Transverse colon (tissue), 4 donors: ENCODE data around the gene PPP2R2C.

Experiments used
- EP300 ChIP-seq: sonication (generic); formaldehyde crosslinking; IDR thresholded peaks from one replicate; pipeline ENCODE4 v1.6.1; 2017; ENCODE audit warnings: antibody characterized with exemption, low read depth
- POLR2A ChIP-seq: fragments of 450-650 bp; IDR thresholded peaks from one replicate; pipeline ENCODE4 v1.6.1; 2016; ENCODE audit warnings: antibody characterized with exemption, mild to moderate bottlenecking, moderate library complexity
- POLR2AphosphoS5 ChIP-seq, 3 donors: sonication (generic); formaldehyde crosslinking; IDR thresholded peaks; one replicate each; pipeline ENCODE4 v1.6.1; 2016; ENCODE audit warnings: antibody characterized with exemption in 3 of 3
- TF ChIP-seq, protein P1 (sequence below), 5 experiments: fragments of 200-600 bp in 3 of 5; fragments of 450-650 bp in 2 of 5; sonication (generic) in 3 of 5; IDR thresholded peaks; 1 replicate in 2 of 5; 2 replicates in 3 of 5; pipeline ENCODE4 v1.5.1; 2016 to 2017; ENCODE audit warnings: antibody characterized with exemption in 5 of 5, inconsistent platforms in 3 of 5, mild to moderate bottlenecking in 2 of 5, moderate library complexity in 1 of 5

DNA sequence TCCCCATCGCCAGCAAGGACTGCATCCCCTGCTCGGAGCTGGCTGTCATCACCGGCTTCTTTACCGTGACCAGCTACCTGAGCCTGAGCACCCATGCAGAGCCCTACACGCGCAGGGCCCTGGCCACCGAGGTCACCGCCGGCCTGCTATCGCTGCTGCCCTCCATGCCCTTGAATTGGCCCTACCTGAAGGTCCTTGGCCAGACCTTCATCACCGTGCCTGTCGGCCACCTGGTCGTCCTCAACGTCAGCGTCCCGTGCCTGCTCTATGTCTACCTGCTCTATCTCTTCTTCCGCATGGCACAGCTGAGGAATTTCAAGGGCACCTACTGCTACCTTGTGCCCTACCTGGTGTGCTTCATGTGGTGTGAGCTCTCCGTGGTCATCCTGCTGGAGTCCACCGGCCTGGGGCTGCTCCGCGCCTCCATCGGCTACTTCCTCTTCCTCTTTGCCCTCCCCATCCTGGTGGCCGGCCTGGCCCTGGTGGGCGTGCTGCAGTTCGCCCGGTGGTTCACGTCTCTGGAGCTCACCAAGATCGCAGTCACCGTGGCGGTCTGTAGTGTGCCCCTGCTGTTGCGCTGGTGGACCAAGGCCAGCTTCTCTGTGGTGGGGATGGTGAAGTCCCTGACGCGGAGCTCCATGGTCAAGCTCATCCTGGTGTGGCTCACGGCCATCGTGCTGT is 171.2 kb downstream of the PPP2R2C start:
- TF ChIP-seq POLR2A (no peak), EP300 (no peak), POLR2AphosphoS5 (IDR thresholded peaks at IDR 0.05) (no peak)
- TF ChIP-seq, protein P1, sequence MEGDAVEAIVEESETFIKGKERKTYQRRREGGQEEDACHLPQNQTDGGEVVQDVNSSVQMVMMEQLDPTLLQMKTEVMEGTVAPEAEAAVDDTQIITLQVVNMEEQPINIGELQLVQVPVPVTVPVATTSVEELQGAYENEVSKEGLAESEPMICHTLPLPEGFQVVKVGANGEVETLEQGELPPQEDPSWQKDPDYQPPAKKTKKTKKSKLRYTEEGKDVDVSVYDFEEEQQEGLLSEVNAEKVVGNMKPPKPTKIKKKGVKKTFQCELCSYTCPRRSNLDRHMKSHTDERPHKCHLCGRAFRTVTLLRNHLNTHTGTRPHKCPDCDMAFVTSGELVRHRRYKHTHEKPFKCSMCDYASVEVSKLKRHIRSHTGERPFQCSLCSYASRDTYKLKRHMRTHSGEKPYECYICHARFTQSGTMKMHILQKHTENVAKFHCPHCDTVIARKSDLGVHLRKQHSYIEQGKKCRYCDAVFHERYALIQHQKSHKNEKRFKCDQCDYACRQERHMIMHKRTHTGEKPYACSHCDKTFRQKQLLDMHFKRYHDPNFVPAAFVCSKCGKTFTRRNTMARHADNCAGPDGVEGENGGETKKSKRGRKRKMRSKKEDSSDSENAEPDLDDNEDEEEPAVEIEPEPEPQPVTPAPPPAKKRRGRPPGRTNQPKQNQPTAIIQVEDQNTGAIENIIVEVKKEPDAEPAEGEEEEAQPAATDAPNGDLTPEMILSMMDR (IDR thresholded peaks at IDR 0.05), result no peak
